Ovary (tissue), 9 donors: Measurements from ENCODE around the gene DENND1A. TPM values are rescaled to one million over a fixed set of nuclear protein-coding genes. Genes with fewer than 3 reads are reported as not detected.

Experiments
- DNase-seq, 5 donors: peaks; one replicate each; pipeline ENCODE4 v3.0.0-alpha.2; 2019 to 2020
- H3K27ac ChIP-seq, 2 donors: fragments of 200-600 bp; one replicate each; pipeline versions ENCODE4 v1.5.1 to v1.8.0; 2019 to 2022
- H3K27me3 ChIP-seq: fragments of 200-600 bp; one replicate; pipeline ENCODE4 v1.8.0; 2022
- H3K36me3 ChIP-seq: fragments of 200-600 bp; sonication (generic); one replicate; pipeline ENCODE4 v1.5.1; 2019
- H3K4me1 ChIP-seq: one replicate; pipeline ENCODE4 v1.8.1; 2013; ENCODE audit warnings: mild to moderate bottlenecking, moderate library complexity; ENCODE audit not compliant: insufficient read depth
- H3K4me3 ChIP-seq: fragments of 200-600 bp; sonication (generic); one replicate; pipeline ENCODE4 v1.5.1; 2017
- H3K9me3 ChIP-seq, 2 donors: fragments of 200-600 bp in 1 of 2; sonication (generic) in 1 of 2; one replicate each; pipeline versions ENCODE4 v1.5.1 to v1.8.1; 2013 to 2019; ENCODE audit warnings: mild to moderate bottlenecking in 1 of 2, moderate library complexity in 1 of 2
- EP300 ChIP-seq: sonication (generic); formaldehyde crosslinking; IDR thresholded peaks from one replicate; pipeline ENCODE4 v1.6.1; 2017; ENCODE audit warnings: antibody characterized with exemption
- POLR2A ChIP-seq: fragments of 450-650 bp; IDR thresholded peaks from one replicate; pipeline ENCODE4 v1.6.1; 2017; ENCODE audit warnings: antibody characterized with exemption, mild to moderate bottlenecking, moderate library complexity
- WGBS, 3 donors: extraction: QIAGEN DNeasy Blood & Tissue Kit in 1 of 3; methylation state at CpG; one replicate each; pipeline versions ENCODE4 v1.1.5 to v1.1.7; 2013 to 2017; 5-methylcytosine and 5-hydroxymethylcytosine counted together
- intact Hi-C, 4 donors: fragments of 100-400 bp; cut with DNase I; formaldehyde crosslinking; loops; one replicate each; pipeline versions ENCODE4 v1.11.0 to v1.15.1; 2022 to 2023
- polyA plus RNA-seq, 2 donors: library from polyadenylated mRNA; stranded (reverse); fragments of 200-250 nt in 1 of 2; fragments of 350-450 nt in 1 of 2; fragmentation: Illumina TruSeq in 1 of 2; extraction: RNeasy Lipid Tissue Mini Kit (QIAGEN cat#74804) in 1 of 2; gene quantifications; one replicate each; pipeline ENCODE4 v1.2.3, GENCODE V29; 2013 to 2014
- total RNA-seq, 7 donors: library from RNA; depleted of rRNA in 2 of 7; stranded (reverse); fragments of >200 nt in 2 of 7; fragmentation: NEBNext Ultra II Directional in 3 of 7; extraction: Animal tissue kit (Norgen Biotek cat#: 25700) in 3 of 7; gene quantifications; one replicate each; pipeline versions ENCODE4 v1.1.0 to v1.2.4, GENCODE V29; 2016 to 2023
- TF ChIP-seq, protein P1 (sequence below), 3 donors: fragments of 450-650 bp in 2 of 3; fragments of 200-600 bp in 1 of 3; IDR thresholded peaks; one replicate each; pipeline versions ENCODE4 v1.5.1 to v1.8.0; 2016 to 2022; ENCODE audit warnings: antibody characterized with exemption in 3 of 3, mild to moderate bottlenecking in 1 of 3
- donor health status: DM: no; HTN: no; CAD: no; lungs with moderate emphysema.
- donor health status: DM: no; HTN: no; CAD: no.
- donor health status: Bipolar disorder and iron deficiency.
- donor health status: DM: yes; HTN: yes; CAD: no.
- donor health status: DM: no; HTN: no; CAD: no.
- donor health status: DM: yes; HTN: yes; CAD: no.

Gene DENND1A
- total and polyA plus RNA-seq, 9 donors = 10.4 to 24.5 (median 17.1) TPM

DNA sequence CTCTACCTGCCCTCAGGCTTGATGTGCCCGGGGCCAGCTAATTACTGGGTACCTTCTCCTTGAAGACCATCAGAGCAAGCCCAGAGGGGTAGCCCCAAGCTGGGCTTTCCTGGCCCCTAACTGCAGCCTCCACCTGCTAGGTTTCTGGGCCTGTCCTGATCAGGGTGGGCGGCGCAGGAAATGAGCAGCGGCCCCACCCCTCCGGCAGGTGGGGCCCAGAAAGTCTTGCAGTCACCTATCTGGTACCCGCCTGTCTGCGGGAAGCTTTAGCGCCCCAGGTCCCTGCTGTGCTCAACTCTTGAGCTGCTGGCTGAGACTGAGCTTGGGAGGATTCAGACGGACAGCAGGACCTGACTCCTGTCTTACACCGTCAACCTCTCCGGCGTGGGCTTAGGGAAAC is 44.5 kb upstream of the DENND1A start:
- Histone ChIP-seq H3K36me3 (no peaks in the 10 kb centered on the region), H3K9me3 (no peaks in the 10 kb centered on the region)
- intact Hi-C loops = loop anchor here in 2 of 4 donors (2.0 kb wide), 2 partner anchors 14 to 16 kb away; no protein-coding TSS in a partner anchor

DNA sequence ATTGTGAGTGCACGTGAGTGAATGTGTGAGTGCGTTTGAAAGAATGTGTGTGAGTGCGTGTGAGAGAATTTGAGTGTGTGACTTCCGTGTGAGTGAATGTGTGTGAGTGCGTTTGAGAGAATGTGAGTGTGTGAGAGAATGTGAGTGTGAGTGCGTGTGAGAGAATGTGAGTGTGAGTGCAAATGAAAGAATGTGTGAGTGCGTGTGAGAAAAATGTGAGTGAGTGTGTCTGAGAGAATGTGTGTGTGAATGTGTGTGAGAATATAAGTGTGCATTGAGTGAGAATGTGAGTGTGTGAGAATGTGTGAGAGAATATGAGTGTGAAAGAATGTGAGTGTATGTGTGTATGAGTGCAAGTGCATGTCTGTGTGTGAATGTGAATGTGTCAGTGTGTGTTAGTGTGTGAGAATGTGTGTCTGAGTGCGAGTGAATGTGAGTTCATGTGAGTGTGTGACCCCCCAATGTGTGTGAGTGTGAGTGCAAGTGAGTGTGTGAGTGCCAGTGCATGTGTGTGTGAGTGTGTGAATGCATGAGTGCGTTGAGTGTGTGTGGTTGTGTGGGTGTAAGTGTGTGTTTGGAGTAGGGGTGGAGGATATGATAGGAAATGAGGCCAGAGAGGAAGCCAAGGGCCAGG is 43.8 kb upstream of the DENND1A start:
- intact Hi-C loops = loop anchor here in 2 of 4 donors (2.0 kb wide), 2 partner anchors 15 to 17 kb away; no protein-coding TSS in a partner anchor
- DNase-seq = no peak
- Histone ChIP-seq H3K27ac (no peak overlapping the region), H3K9me3 (no peaks in the 10 kb centered on the region), H3K36me3 (no peaks in the 10 kb centered on the region), H3K4me3 (no peak overlapping the region), H3K4me1 (no peaks in the 10 kb centered on the region), H3K27me3 (no peaks in the 10 kb centered on the region)
- WGBS, 3 donors = 79 to 89% (median 82%) methylated on average over 9 of the region's 9 CpGs
- TF ChIP-seq, protein P1, sequence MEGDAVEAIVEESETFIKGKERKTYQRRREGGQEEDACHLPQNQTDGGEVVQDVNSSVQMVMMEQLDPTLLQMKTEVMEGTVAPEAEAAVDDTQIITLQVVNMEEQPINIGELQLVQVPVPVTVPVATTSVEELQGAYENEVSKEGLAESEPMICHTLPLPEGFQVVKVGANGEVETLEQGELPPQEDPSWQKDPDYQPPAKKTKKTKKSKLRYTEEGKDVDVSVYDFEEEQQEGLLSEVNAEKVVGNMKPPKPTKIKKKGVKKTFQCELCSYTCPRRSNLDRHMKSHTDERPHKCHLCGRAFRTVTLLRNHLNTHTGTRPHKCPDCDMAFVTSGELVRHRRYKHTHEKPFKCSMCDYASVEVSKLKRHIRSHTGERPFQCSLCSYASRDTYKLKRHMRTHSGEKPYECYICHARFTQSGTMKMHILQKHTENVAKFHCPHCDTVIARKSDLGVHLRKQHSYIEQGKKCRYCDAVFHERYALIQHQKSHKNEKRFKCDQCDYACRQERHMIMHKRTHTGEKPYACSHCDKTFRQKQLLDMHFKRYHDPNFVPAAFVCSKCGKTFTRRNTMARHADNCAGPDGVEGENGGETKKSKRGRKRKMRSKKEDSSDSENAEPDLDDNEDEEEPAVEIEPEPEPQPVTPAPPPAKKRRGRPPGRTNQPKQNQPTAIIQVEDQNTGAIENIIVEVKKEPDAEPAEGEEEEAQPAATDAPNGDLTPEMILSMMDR (IDR thresholded peaks at IDR 0.05) = no peak
- TF ChIP-seq POLR2A = no peak
- no peak for TF ChIP-seq EP300

More for the DNA sequence above, 44.5 kb upstream of the DENND1A start:
- WGBS, 3 donors = 69 to 84% (median 73%) methylated on average over 12 of the region's 12 CpGs
- Histone ChIP-seq H3K27ac (no peak overlapping the region), H3K27me3 (no peaks in the 10 kb centered on the region), H3K4me3 (no peak overlapping the region), H3K4me1 (no peaks in the 10 kb centered on the region)
- no peak for TF ChIP-seq POLR2A
- no peak for DNase-seq

DNA sequence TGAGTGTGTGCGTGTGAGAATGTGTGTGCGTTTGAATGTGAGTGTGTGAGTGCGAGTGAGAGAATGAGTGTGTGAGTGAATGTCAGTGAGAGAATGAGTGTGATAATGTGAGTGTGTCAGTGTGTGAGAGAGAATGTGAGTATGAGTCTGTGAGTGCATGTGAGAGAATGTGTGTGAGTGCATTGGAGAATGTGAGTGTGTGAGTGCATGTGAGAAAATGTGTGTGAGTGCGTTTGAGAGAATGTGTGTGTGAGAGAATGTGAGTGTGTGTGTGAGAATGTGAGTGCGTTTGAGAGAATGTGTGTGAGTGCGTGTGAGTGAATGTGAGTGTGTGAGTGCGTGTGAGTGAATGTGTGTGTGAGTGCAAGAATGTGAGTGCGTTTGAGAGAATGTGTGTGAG is 42.7 kb upstream of the DENND1A start:
- no peak for TF ChIP-seq EP300
- no peak for TF ChIP-seq POLR2A
- TF ChIP-seq, protein P1 (IDR thresholded peaks at IDR 0.05) = no peak
- H3K4me1 ChIP-seq = no peaks in the 10 kb centered on the region
- H3K27me3 ChIP-seq = no peaks in the 10 kb centered on the region
- H3K9me3 ChIP-seq = no peaks in the 10 kb centered on the region
- H3K4me3 ChIP-seq = no peak overlapping the region
- H3K36me3 ChIP-seq = no peaks in the 10 kb centered on the region
- DNase-seq = no peak
- intact Hi-C loops = no loop called here
- no peak overlapping the region for H3K27ac ChIP-seq
- WGBS, 3 donors = 93 to 96% (median 93%) methylated on average over 8 of the region's 8 CpGs

DNA sequence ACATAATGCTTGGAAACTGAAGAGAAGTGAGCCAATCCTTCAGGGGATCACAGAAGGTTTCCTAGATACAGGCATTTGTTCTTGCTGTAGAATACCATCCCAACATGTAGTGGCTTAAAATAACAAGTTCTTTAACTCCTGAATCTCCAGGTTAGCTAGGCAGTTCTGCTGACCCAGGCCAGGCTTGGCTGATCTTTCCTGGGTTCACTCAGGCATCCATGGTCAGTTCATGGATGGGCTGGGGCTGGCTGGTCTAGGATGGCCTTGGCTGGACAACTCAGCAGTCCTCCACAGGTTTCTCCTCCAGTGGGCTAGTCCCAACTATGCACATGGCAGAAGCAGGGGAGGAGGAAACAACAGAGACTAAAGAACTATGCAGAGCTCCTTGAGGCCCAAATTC is 37.4 kb upstream of the DENND1A start:
- Histone ChIP-seq H3K9me3 (no peaks in the 10 kb centered on the region), H3K4me3 (no peak overlapping the region), H3K27ac (no peak overlapping the region), H3K4me1 (no peaks in the 10 kb centered on the region), H3K36me3 (no peaks in the 10 kb centered on the region), H3K27me3 (no peaks in the 10 kb centered on the region)
- no peak for DNase-seq
- TF ChIP-seq EP300 (no peak), POLR2A (no peak)
- TF ChIP-seq, protein P1 (IDR thresholded peaks at IDR 0.05) = no peak
- intact Hi-C loops = no loop called here
